K562 (cell line): ENCODE measurements around the gene PEDS1. TPM values are rescaled to one million over a fixed set of nuclear protein-coding genes. Genes with fewer than 3 reads are reported as not detected.
A peak's percentile ranks its signal among the peaks of the same experiment; 100 is the strongest.

ENCODE experiments used
- ARID1B ChIP-seq: fragments of 450-650 bp; IDR thresholded peaks from 2 replicates; pipeline ENCODE4 v1.6.1; 2016; ENCODE audit warnings: antibody characterized with exemption, mild to moderate bottlenecking, inconsistent platforms
- BCOR ChIP-seq: fragments of 450-650 bp; IDR thresholded peaks from 2 replicates; pipeline ENCODE4 v1.6.1; 2016
- CHD7 ChIP-seq: fragments of 200-600 bp; sonication (generic); IDR thresholded peaks from one replicate; pipeline ENCODE4 v1.6.1; 2012; ENCODE audit warnings: mild to moderate bottlenecking, low read depth, low read length, inconsistent platforms
- E2F5 ChIP-seq: sonication (generic); formaldehyde crosslinking; IDR thresholded peaks from 2 replicates; pipeline ENCODE4 v1.8.0; 2022; ENCODE audit warnings: mild to moderate bottlenecking, missing genetic modification reagents
- MTA1 ChIP-seq: fragments of 450-650 bp; IDR thresholded peaks from 2 replicates; pipeline ENCODE4 v1.6.1; 2017; ENCODE audit warnings: borderline replicate concordance
- MTA3 ChIP-seq: fragments of 450-650 bp; formaldehyde crosslinking; IDR thresholded peaks from 2 replicates; pipeline ENCODE4 v1.6.1; 2017; ENCODE audit warnings: mild to moderate bottlenecking, borderline replicate concordance
- MYNN ChIP-seq, 2 experiments: sonication (generic); formaldehyde crosslinking in 1 of 2; IDR thresholded peaks; 2 replicates each; pipeline versions ENCODE4 v1.5.0 to v1.6.1; 2016 to 2020; ENCODE audit warnings: antibody characterized with exemption in 1 of 2, missing genetic modification reagents in 1 of 2
- NFRKB ChIP-seq: fragments of 450-650 bp; IDR thresholded peaks from 2 replicates; pipeline ENCODE4 v1.6.1; 2016; ENCODE audit warnings: low read depth
- PHF8 ChIP-seq: fragments of 200-600 bp; sonication (generic); IDR thresholded peaks from 2 replicates; pipeline ENCODE4 v1.6.1; 2012; ENCODE audit warnings: mixed run types, mild to moderate bottlenecking, inconsistent platforms, low read length, moderate library complexity, borderline replicate concordance
- POLR2AphosphoS5 ChIP-seq: IDR thresholded peaks from 2 replicates; pipeline ENCODE4 v1.6.1; 2011; ENCODE audit warnings: mild to moderate bottlenecking, low read depth, low read length, moderate library complexity; ENCODE audit not compliant: control insufficient read depth, insufficient read depth
- RB1 ChIP-seq: fragments of 450-650 bp; IDR thresholded peaks from 2 replicates; pipeline ENCODE4 v1.6.1; 2017; ENCODE audit warnings: low read depth, mild to moderate bottlenecking
- RBM22 ChIP-seq: fragments of 200-400 bp; formaldehyde crosslinking; IDR thresholded peaks from 2 replicates; pipeline ENCODE4 v1.6.1; 2018; ENCODE audit warnings: low read length, low read depth; ENCODE audit not compliant: poor library complexity, severe bottlenecking
- SREBF2 ChIP-seq: sonication (generic); formaldehyde crosslinking; IDR thresholded peaks from 2 replicates; pipeline ENCODE4 v1.4.0; 2020; ENCODE audit warnings: mild to moderate bottlenecking, missing genetic modification reagents
- TGIF2 ChIP-seq: sonication (generic); formaldehyde crosslinking; IDR thresholded peaks from 2 replicates; pipeline ENCODE4 v1.8.1; 2022; ENCODE audit warnings: mild to moderate bottlenecking, missing genetic modification reagents, moderate library complexity
- ZNF354B ChIP-seq: fragments of 250-450 bp; sonication (Bioruptor Pico); IDR thresholded peaks from 2 replicates; pipeline ENCODE4 v1.4.0; 2020
- ZNF695 ChIP-seq: fragments of 450-650 bp; formaldehyde crosslinking; IDR thresholded peaks from 2 replicates; pipeline ENCODE4 v1.4.0; 2020; ENCODE audit warnings: mild to moderate bottlenecking, moderate library complexity
- ZNF780A ChIP-seq: fragments of 250-450 bp; sonication (Bioruptor Pico); IDR thresholded peaks from 2 replicates; pipeline ENCODE4 v1.5.0; 2021; ENCODE audit warnings: mild to moderate bottlenecking
- polyA plus RNA-seq, 8 experiments: library from polyadenylated mRNA; depleted of rRNA in 4 of 8; stranded (reverse) in 5 of 8; unstranded in 3 of 8; fragments of >200 nt; fragmentation: Nextera tagmentation in 2 of 8; fragmentation: Illumina TruSeq in 1 of 8; extraction: Ambion mirVana in 2 of 8; extraction: Trizol in 1 of 8; gene quantifications; 2 replicates each; pipeline versions ENCODE4 v1.2.1 to v1.2.3, GENCODE V29; 2011 to 2014; ENCODE audit warnings: inconsistent platforms in 1 of 8, missing spikeins in 1 of 8
- total RNA-seq, 7 experiments: library from RNA; depleted of rRNA in 6 of 7; stranded (reverse); fragments of >200 nt in 6 of 7; fragmentation: Illumina TruSeq in 2 of 7; extraction: Trizol in 2 of 7; gene quantifications; 2 replicates each; pipeline versions ENCODE4 v1.2.1 to v1.2.3, GENCODE V29; 2011 to 2021; ENCODE audit warnings: low replicate concordance in 1 of 7

PEDS1 gene
- total and polyA plus RNA-seq, 9 of the 15 experiments (the other 6 are each of a cell fraction or from before 2014, with no cell fraction given): 2.9 to 38.5 (median 24.2) TPM

GRCh38 chr20:50194422-50194830 lies 40.9 kb upstream of the PEDS1 start (continued):
- TF ChIP-seq ZNF695 (CRISPR knock-in tag) (no peak), BCOR (no peak), E2F5 (peak; percentile 63; the same call in 1 of the 2 replicates), POLR2AphosphoS5 (0 out of 2 replicates have a peak, but pooled peaks have one; percentile 10), CHD7 (no peak), RBM22 (no peak), RB1 (no peak), ZNF780A (CRISPR knock-in tag) (no peak), ZNF354B (no peak), SREBF2 (CRISPR knock-in tag) (no peak), PHF8 (no peak), MTA3 (peak; percentile 20; the same call in 1 of the 2 replicates), NFRKB (no peak), ARID1B (no peak), TGIF2 (CRISPR knock-in tag) (no peak), MTA1 (no peak), MYNN (IDR thresholded peaks at IDR 0.05) (no peak), MYNN (CRISPR knock-in tag; IDR thresholded peaks at IDR 0.05) (no peak)
